Left colon (tissue), 2 donors: ENCODE data around the gene MAGED4B. TPM values are rescaled to one million over a fixed set of nuclear protein-coding genes. Genes with fewer than 3 reads are reported as not detected.
"Not testable (repeated sequence)": the region's sequence is repeated elsewhere in the genome, so short reads cannot be mapped to it uniquely, and the experiment has no call there.

ENCODE experiments used
- ATAC-seq: fragments of 200-7000 bp; cut with Tn5 transposase; one replicate; pipeline ENCODE4 v1.9.1; 2020; ENCODE audit warnings: mild to moderate bottlenecking, moderate library complexity
- DNase-seq, 2 donors: peaks; one replicate each; pipeline ENCODE4 v3.0.0-alpha.2; 2020
- intact Hi-C, 2 donors: fragments of 100-400 bp; cut with DNase I in 1 of 2; cut with micrococcal nuclease in 1 of 2; formaldehyde crosslinking; loops; one replicate each; pipeline versions ENCODE4 v1.11.2 to v1.14.0; 2022; cut with DNase I, micrococcal nuclease
- long read RNA-seq: library from polyadenylated mRNA; unstranded; transcript quantifications from one replicate; pipeline ENCODE4 v2.0.0, GENCODE V29; 2021
- total RNA-seq, 2 donors: library from RNA; stranded (reverse); fragmentation: NEBNext Ultra II Directional; extraction: Animal tissue kit (Norgen Biotek cat#: 25700); gene quantifications; one replicate each; pipeline ENCODE4 v1.2.1, GENCODE V29; 2021
- donor health status: DM: no; HTN: no; CAD: no.
- donor health status: DM: yes; HTN: yes; CAD: no.

The MAGED4B gene, protein sequence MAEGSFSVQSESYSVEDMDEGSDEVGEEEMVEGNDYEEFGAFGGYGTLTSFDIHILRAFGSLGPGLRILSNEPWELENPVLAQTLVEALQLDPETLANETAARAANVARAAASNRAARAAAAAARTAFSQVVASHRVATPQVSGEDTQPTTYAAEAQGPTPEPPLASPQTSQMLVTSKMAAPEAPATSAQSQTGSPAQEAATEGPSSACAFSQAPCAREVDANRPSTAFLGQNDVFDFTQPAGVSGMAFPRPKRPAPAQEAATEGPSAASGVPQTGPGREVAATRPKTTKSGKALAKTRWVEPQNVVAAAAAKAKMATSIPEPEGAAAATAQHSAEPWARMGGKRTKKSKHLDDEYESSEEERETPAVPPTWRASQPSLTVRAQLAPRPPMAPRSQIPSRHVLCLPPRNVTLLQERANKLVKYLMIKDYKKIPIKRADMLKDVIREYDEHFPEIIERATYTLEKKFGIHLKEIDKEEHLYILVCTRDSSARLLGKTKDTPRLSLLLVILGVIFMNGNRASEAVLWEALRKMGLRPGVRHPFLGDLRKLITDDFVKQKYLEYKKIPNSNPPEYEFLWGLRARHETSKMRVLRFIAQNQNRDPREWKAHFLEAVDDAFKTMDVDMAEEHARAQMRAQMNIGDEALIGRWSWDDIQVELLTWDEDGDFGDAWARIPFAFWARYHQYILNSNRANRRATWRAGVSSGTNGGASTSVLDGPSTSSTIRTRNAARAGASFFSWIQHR
- total RNA-seq = 1 to 10 TPM; 1.9 to 5.2 TPM
- long read RNA-seq, partial matches to known transcripts = 0 of 1 reads
- long read RNA-seq, other reads (novel, unspliced or antisense) = 1 of 1 reads

DNA sequence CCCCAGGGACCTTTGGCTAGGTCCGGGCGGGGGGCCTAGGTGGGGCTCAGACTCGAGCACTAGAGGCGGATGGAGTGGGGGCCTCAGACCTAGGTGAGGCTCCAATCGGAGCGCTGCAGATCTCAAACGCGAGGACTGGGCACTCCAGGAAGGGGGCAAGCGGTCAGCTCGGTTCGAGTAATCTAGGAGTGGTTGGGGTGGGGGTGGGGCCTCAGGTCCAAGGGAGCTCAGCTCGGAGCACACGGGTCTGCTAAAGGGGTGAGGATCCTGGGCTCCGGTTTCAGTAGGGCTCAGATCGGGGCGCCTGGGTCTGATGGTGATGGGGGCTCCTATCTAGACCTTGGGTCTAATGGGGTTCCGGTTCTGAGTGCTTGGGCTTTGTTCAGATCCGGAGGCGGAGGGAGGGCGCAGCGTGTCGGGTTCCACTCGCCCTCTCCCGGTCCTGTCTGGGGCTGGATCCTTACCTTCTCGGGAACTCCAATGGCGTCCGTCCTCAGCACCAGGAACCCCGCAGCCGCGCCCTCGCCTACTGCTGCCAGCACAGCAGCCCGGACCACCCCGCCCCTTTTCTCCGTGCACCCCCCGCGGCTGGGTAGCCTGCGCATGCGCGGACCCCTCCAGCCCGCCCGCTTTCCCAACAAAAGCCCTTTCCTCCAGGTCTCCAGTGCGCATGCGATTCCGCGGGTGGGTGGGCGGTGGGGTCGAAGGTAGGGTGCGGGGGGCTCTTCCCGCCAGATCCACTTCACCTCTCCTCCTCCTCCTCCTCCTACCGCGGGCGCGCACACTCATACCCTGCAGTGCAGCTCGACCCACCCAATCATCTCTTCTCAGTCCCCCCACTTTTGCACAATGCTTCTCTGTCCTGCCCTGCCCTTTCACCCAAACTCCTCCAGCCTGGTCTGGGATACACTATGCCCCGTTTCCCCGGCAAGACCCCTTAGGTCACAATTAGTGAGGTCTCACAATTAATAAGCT, at the start of gene MAGED4B:
Gene MAGED4B, minus strand, starts transcription at position 518 of the 975 bp plus-strand sequence. CDS start 1,011 bp downstream, outside the sequence.
- DNase-seq, ATAC-seq, intact Hi-C loops: not testable (repeated sequence)

DNA sequence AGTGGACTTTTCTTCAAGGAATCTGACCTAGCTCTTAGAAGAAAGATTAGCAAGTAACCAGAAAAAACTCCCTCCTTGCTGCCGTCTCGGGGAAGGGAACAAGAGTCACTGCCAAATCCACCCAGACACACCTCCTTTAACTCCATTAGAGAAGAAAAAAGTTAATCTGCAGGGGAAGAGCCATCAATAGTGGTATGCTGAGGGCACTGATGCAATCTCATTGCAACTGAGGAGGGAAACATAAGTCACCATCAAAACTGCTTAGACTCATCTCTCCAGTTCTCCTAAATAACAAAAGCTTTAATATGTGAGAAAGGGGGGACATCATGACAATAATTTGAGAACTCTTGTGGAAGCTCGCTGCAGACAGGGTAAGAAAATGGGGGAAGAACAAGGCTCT, 49.3 kb upstream of the MAGED4B start:
- no peak for ATAC-seq
- intact Hi-C loops = no loop called here
- DNase-seq = no peak

DNA sequence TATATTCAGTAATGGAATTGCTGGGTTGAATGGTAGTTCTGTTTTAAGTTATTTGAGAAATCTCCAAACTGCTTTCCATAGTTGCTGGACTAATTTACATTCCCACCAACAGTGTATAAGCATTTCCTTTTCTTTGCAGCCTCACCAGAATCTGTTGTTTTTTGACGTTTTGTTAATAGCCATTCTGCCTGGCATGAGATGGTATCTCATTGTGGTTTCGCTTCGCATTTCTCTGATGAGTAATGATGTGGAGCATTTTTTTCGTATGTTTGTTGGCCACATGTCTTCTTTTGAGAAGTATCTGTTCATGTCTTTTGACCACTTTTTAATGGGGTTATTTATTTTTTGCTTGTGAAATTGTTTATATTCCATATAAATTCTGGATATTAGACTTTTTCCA, 13.6 kb upstream of the MAGED4B start:
- ATAC-seq = no peak
- intact Hi-C loops = no loop called here
- DNase-seq = no peak

DNA sequence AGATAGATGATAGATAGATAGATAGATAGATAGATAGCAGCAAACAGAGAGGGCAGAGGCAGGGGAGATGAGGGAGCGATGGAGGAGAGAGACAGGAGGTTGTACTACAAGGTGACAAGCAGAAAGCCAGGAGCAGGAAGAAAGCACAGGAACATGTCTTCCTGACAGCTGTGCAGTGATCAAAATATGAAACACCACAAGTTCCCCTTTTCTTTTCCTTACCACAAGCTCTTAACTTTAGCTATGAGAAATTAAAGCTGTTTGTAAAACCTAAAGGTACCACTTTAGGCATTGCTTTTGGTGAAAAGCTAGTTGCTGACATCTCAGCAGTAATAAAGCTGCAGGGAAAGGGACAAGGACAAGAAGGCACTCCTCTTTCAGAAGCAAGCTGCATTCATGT, 9.1 kb upstream of the MAGED4B start:
- intact Hi-C loops = no loop called here
- ATAC-seq (no peak), DNase-seq (no peak)

DNA sequence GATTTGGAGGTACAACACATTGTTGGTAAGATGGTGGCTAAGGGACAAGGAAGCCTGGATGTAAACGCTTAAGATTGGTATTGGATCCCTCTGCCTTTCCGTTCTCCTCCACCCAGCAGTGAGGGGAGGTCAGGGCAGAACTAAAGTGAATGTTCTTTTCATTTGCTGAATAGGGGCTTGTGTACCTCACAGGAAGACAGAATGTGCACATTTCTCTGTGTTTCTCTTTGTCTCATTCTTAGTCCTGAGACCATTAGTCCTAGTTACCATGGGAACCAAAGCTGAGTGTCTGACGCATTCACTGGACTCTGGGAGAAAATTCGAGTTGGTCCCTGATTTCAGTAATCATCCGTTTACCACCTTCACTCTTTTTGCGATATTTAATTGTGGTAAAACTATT, 26.7 kb downstream of the MAGED4B start:
- intact Hi-C loops, DNase-seq, ATAC-seq: not testable (repeated sequence)

DNA sequence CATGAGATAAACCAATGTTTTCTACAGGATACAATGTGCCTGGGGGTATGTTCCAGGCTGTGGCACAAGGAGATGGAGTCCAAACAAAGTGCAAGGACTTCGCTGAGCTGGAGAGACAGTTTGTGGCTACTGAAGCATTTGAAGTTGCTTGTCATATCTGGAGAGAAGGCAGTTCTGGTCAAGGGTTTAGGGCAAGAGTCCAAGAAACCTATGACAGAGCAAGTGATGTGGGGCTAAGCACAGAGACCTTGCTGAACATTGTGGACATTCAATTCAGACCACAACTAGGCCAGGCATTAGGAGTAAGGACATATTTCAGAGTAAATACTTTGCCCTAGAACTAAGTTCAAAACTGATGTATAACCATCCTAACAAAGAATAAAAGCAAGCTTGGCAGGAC, 34.8 kb downstream of the MAGED4B start:
- DNase-seq (no peak), ATAC-seq (no peak)
- intact Hi-C loops = no loop called here

DNA sequence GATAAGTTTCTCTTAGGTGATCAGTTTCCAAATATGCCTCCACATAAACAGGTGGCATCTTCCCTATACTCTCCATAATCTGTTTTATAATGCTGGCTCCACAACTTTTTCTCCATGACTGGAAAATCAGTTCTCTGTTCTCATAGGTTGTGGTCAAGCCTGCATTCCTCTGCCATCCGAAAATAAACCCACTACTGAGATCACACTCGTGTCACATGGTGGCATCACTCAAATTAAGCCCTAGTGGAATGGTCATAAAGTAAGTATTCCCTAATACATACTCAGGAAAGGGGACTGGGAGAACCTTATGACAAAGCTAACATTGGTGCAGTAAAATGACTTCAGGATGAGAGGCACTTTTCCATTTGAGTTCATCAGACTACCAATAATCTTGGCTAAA, 37.6 kb downstream of the MAGED4B start:
- ATAC-seq = no peak
- no peak for DNase-seq
- intact Hi-C loops = no loop called here

DNA sequence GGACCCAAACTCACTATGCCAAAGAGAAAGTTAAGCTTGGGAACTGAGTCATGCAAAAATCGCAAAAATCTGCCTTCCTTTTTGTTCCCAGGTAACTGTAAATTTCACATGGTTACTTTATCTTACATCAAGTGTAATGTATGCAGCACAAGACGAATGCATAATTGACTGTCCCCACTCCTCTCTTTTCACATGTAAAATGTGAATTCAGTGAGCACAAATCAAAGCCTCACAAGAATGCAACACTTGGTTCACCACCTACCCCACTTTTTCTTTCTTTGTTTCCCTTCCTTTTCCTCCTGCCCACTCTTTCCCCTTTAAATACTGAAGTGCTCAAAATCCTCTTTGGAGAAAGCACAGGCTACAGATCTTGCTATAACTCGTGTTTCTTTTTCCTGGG, 53.2 kb downstream of the MAGED4B start:
- intact Hi-C loops = no loop called here
- no peak for DNase-seq
- no peak for ATAC-seq

Other genes with a start within 250 kb of the MAGED4B start
- gene MAGED1, start 175.6 kb downstream of the MAGED4B start, total RNA-seq = 10 to 100 TPM; 76.1 to 96.6 TPM
- gene MAGED4, start 115.7 kb upstream of the MAGED4B start, total RNA-seq = 1 to 10 TPM; 1.1 to 2.3 TPM